SK-MEL-5 (cell line): ENCODE results near the gene SPDYE6. TPM values are rescaled to one million over a fixed set of nuclear protein-coding genes. Genes with fewer than 3 reads are reported as not detected.
"Not testable (repeated sequence)": the region's sequence is repeated elsewhere in the genome, so short reads cannot be mapped to it uniquely, and the experiment has no call there.

ENCODE experiments used
- DNase-seq: peaks from one replicate; pipeline ENCODE4 v3.0.0-alpha.2; 2016; ENCODE audit warnings: low read depth, low spot score
- in situ Hi-C: cut with HindIII; loops from 2 replicates; pipeline ENCODE4 v1.10.0; 2016; ENCODE audit warnings: low sequenced_read_pairs, high pct_unique_total_duplicates, low pct_unique_long_range_greater_than_20kb
- total RNA-seq: library from RNA; depleted of rRNA; stranded (reverse); fragments of >200 nt; shearing (Covaris generic); gene quantifications from 2 replicates; pipeline ENCODE4 v1.2.3, GENCODE V29; 2014

SPDYE6 gene
- total RNA-seq, 1 experiment from 2014 or later, result not detected

DNA sequence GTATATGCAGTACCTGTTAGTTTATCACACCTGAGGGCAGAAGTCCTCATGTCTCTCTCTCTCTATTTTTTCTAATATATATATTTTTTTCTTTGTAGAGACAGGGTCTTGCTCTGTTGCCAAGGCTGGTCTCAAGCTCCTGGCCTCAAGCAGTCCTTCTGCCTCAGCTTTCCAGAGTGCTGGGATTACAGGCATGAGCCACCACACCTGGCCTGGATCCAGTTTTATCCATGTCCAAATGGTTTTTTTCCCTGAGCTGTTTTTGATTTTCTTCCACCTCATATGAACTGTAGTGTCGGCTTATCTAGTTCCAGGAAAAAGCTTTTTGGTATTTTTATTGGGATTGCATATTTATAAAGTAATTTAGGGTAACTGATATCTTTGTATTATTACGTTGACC lies 16.6 kb upstream of the SPDYE6 start:
- in situ Hi-C loops, DNase-seq: not testable (repeated sequence)

DNA sequence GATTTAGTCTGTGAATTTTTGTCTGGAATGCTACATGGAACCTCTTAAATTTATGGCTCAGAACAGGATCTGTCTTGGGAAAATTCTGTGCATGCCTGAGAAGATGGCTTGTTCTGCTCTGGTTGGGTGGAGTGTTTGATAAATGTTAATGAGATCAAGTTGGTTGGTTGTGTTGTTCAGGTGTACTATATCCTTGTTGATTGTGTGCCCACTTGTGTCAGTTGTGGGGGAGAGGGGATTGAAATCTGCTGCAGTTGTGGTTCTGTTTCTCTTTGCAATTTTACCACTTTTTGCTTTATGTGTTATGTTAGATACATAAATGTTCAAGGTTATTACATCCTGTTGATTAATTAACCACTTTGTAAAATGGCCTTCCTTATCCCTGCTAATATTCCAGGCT lies 13.8 kb upstream of the SPDYE6 start:
- in situ Hi-C loops, result not testable (repeated sequence)

DNA sequence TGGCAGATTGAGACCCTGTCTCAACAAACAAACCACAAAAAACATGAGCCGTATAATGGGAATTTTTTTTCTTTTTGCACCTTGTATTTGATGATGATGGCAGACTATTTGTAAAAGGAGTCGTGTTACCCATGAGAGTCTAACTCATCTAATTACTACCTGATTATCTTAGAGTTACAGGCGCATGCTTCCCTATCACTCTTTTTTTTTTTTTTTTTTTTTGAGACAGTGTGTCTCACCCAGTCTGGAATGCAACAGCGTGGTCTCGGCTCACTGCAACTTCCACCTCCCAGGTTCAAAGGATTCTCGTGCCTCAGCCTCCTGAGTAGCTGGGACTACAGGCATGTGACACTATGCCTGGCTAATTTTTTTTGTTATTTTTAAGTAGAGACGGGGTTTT lies 9.1 kb upstream of the SPDYE6 start:
- in situ Hi-C loops, DNase-seq: not testable (repeated sequence)

More for the DNA sequence above, 13.8 kb upstream of the SPDYE6 start:
- DNase-seq, result not testable (repeated sequence)

DNA sequence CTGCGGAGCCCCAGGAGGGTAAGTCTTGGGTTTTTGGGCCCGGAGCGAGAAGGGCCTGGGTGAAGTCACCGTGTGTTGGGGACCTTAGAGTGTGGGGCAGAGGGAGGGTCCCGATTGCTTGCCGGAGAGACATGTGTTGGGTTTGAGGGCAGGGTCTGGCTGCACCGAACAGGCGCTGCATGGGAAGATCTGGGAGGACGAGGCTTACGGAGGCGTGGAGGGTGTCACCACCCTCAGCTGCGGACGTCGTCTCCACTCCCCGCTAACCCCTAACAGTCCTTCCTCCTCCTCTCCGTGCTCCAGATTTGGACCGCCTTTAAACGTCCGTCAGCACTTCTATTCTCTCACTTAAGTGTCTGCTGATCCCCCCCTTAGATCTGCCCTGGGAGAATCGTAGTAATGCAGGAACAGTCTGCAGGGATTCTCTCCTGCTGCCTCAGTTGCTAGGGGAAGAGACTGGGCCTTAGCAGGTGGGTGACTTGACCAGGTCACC lies 8.2 kb upstream of the SPDYE6 start:
- in situ Hi-C loops, DNase-seq: not testable (repeated sequence)

DNA sequence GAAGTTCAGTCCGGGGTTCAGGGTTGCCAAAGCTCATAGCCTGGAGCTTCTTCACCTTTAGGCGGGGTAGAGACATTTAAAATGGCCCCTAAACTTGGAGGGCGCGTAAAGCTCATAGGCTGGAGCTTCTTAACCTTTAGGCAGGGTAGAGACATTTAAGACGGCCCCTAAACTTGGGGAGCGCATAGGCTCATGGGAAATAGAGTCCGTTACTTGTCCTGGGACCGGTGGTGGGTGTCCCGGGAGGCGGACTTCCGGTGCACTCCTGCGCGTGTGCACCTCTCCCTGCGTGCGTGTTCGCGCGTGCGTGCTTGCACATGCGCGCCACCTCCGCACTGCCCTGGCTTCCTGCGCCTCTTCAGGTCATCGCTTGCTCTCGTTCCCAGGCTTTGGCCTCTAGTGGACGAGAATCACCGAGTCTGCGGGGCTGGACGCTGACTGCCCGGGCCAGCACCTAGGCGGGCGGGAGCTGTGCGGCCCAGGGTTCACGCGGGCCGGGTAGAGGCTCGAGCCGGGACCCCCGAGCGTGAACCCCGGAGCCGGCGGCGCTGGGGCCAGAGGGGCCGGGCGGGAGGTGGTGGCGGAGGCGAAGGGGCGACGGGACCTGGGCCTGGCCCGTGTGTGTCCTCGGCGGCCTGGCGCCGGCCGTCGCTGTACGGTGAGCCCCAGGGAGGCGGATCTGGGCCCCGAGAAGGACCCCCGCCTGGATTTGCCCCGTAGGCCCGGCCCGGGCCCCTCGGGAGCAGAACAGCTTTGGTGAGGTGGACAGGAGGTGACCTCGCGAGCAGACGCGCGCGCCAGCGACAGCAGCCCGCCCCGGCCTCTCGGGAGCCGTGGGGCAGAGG lies 7.5 kb upstream of the SPDYE6 start:
- in situ Hi-C loops, result not testable (repeated sequence)
- peak; percentile 100 for DNase-seq

DNA sequence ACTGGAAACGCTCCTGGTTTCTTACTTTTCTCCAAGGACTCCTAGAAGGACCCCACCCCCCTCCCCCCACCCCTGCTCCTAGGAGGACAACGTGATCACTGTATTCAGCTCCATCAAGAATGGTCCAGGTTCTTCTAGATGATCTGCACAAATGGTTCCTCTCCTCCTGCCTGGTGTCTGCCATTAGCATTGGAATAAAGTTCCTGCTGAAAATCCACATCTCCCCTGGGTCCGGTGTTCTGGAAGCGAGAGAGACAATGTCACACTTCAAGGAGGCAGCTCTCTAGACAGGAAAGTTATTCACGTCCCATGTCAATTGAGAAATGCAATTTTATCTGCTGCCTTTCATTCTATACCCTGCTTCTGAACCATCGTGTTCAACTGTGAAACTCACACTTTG lies 9.3 kb downstream of the SPDYE6 start:
- in situ Hi-C loops, result not testable (repeated sequence)

DNA sequence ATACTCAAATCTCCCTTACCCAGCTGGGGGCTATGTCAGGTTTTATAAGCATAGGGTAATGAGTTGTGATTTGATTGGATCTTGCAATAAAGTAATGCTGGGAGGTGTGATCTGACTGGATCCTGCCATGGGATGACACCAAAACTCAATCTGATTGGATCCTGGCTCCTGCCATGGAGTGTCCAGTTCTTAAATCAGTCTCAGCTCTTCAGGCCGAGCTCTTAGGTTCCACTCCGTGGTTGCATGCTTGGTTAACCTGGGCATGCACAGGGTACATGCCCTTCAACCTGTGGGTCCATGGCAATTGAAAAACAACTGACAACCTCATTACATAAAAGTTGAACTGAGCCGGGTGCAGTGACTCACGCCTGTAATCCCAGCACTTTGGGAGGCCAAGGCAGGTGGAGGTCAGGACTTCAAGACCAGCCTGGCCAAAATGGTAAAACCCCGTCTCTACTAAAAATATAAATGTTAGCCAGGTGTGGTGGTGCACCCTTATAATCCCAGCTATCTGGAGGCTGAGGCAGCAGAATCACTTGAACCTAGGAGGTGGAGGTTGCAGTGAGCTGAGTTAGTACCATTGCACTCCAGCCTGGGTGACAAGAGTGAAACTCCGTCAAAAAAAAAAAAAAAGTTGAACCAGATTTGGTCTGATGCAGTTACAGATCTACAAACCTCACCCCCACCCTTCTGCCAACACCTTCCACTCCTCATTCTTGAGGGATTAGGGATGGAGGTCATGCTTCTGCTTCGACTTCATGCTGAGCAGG lies 15.5 kb downstream of the SPDYE6 start:
- in situ Hi-C loops, result not testable (repeated sequence)

More for the DNA sequence above, 9.3 kb downstream of the SPDYE6 start:
- not testable (repeated sequence) for DNase-seq

DNA sequence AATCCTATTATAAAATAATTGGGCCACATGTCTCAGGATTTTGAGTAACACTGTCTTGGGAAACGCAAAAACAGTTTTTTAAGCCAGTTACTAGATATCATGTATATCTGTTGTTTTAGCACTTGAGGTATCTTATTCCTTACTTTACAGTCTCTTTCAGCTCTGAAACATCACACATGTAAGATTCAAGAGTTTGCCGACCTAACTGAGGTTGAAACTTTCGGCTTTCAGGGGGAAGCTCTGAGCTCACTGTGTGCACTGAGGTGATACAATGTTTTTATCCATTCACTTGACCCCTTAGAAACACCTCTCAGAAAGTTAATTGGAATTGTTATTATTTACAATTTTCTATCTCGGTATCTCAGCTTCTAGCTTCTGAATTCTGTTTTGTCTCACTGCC lies 18.8 kb downstream of the SPDYE6 start:
- in situ Hi-C loops, DNase-seq: not testable (repeated sequence)

More for the DNA sequence above, 15.5 kb downstream of the SPDYE6 start:
- DNase-seq, result not testable (repeated sequence)

DNA sequence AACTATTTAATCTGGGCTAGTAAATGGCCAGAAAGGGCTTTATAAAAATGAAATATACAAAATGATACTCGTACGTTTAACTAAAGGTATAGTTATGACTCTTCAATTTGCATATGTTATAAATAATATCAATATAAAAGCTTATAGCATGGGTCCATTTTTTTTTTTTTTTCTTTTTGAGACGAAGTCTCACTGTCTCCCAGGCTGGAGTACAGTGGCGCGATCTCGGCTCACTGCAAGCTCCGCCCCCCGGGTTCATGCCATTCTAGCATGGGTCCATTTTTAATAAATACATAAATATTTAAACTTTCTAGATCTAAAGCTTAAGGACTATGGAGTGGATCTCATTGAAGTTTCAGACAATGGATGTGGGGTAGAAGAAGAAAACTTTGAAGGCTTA lies 19.2 kb downstream of the SPDYE6 start:
- in situ Hi-C loops, DNase-seq: not testable (repeated sequence)

DNA sequence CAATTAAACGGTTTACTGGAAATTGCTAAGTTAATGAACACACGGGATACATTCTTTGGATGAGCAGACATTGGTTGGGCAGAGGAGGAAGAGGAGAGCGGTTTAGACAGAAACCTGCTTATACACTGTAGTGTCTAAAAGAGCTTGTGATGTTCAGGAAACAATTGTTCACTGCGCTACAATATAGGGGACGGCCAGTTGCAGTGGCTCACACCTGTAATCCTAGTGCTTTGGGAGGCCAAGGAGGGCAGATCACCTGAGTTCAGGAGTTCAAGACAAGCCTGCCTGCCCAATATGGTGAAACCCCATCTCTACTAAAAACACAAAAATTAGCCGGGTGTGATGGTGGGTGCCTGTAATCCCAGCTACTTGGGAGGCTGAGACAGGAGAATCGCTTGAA lies 20.7 kb downstream of the SPDYE6 start:
- in situ Hi-C loops, DNase-seq: not testable (repeated sequence)

DNA sequence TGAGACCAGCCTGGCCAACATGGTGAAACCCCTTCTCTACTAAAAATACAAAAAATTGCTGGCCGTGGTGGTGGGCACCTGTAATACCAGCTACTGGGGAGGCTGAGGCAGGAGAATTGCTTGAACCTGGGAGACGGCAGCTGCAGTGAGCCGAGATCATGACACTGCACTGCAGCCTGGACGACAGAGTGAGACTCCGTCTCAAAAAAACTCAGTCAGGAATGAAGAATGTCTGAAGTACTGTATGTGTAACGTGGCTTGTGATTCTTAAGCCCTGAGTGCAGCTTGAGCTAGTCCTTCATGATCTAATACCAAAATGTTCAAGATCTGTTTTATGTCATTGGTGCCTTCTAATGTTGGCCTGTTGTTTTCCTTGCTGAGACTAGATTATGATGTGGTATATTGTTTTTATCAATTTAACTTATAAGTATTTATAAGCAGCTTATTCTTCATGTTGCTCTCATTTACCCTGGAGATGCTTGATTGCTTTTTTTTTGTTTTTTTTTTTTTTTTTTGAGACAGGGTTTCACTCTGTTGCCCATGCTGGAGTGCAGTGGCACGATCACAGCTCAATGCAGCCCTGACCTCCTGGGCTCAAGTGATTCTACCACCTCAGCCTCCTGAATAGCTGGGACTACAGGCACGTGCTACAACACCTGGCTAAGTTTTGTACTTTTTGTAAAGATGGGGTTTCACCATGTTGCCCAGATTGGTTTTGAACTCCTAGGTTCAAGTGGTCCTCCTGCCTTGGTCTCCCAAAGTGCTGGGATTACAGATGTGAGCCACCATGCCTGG lies 25.4 kb downstream of the SPDYE6 start:
- in situ Hi-C loops, DNase-seq: not testable (repeated sequence)

DNA sequence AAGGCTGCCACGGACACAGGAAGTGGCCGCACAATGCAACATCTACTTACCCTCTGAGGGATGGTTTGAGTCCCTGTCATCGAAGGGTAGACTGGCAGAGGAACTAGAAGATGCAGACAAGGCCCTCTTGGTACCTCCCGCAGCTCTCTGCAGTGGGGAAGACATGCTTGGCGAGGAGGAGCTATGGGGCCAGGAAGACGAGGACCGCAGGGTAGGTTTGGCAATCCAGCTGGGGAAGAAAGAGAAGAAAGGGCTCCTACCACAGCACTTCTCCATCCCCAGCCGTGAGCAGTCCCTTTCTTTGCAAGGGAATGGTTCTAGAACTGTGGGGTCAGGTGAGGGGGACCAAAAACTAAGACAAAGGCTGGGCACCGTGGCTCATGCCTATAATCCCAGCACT lies 26.9 kb downstream of the SPDYE6 start:
- DNase-seq, result not testable (repeated sequence)

DNA sequence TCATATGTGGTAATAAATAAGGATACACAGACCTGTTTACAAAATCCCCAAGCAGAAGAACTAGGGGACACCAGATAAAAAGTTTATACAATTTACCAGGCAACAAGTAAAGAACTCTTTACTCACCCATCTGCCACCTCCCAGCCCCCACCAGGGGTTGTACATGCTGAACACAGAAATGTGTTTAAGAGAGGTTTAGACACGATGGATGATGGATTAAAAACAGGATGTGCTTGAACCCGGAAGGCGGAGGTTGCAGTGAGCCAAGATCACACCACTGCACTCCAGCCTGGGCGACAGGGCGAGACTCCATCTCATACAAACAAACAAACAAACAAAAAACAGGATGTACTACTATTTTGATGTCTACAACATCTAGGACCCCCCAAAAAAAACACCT lies 27.4 kb downstream of the SPDYE6 start:
- in situ Hi-C loops, DNase-seq: not testable (repeated sequence)

More for the DNA sequence above, 26.9 kb downstream of the SPDYE6 start:
- in situ Hi-C loops, result not testable (repeated sequence)

DNA sequence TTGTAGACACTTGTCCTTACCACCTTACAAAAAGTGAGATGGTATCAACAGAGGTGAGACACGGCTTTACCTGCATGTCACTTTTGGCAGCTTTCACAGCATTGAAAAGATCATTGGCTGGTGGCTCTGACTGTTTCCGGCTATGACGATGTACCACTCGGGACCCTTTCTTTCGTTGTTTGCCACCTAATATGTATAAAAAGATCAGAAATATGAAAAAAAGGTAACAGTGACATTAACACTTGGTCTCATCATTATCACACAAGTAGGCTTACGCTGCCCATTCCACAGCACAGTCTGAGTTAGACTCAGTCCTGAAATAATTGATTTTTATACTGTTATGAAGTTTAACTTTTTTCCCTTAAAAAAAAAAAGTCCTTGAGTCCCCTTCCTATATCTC lies 29.1 kb downstream of the SPDYE6 start:
- in situ Hi-C loops, DNase-seq: not testable (repeated sequence)

DNA sequence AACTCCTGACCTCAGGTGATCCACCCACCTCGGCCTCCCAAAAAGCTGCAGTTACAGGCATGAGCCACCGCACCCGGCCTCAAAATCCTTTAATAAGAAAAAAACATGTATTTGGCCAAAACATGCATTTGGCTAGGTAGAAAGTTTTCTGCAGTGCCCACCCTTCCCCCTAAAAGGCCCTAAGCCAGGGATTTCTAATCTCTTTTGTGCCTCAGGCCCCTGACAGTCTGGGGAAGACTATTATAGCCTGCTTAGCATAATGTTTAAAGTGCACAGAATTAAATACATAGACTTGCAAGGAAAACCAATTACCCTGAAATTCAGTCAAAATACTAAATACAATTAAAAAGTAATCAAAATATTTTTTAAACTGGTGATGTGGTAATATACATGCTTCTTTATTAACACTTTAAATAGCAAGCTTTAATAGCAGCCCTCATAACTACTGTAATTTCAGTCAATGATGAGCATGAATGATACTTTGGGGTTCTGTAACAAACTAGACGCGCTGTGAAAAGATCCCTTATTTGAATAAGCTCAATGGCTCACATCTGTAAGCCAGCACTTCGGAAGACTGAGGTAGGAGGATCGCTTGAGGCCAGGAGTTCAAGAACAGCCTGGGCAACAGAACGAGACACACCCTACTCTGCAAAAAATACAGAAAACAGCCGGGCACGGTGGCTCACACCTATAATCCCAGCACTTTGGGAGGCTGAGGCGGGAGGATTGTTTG lies 29.9 kb downstream of the SPDYE6 start:
- in situ Hi-C loops, result no loop called here
- DNase-seq, result no peak

DNA sequence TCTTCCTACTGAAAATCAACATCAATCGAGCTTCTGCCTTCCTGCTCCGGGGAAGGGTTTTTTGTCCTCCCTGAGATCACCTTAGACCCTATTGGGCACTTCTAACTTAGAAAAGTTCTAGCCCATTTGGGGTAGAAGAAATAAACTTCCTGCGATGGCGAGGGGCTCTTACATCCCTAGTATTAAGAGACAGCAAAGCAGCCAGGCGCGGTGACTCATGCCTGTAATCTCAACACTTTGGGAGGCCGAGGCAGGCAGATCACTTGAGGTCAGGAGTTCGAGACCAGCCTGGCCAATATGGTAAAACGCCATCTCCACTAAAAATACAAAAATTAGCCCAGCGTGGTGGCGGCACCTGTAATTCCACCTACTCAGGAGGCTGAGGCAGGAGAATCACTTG lies 31.1 kb downstream of the SPDYE6 start:
- in situ Hi-C loops, result not testable (repeated sequence)

DNA sequence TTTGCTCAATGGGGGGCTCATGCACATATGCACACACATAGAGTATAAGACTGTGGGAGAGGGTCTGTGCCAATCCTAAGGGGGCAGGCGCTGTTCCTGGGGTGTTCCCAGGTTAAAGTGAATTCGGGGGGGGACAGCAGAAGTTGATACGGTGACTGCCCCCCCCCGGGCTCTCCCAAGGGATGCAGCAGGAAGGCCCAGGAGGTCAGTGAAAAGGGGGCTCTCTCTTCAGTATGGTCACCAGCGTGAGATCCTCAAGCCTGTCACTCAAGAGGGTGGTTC lies 32.4 kb downstream of the SPDYE6 start:
- in situ Hi-C loops, result no loop called here

More for the DNA sequence above, 31.1 kb downstream of the SPDYE6 start:
- DNase-seq, result not testable (repeated sequence)

More for the DNA sequence above, 32.4 kb downstream of the SPDYE6 start:
- no peak for DNase-seq
